DOHH2 (cell line): ENCODE results near the gene FBXW12.

ENCODE experiments used
- CTCF ChIP-seq: fragments of 200-600 bp; sonication (generic); IDR thresholded peaks from one replicate; pipeline ENCODE4 v1.5.1; 2014; ENCODE audit warnings: antibody characterized with exemption, mild to moderate bottlenecking, low read depth, low read length; ENCODE audit not compliant: poor library complexity, severe bottlenecking
- EZH2phosphoT487 ChIP-seq: fragments of 200-600 bp; sonication (generic); IDR thresholded peaks from 2 replicates; pipeline ENCODE4 v1.6.1; 2017; ENCODE audit warnings: borderline replicate concordance, mild to moderate bottlenecking, antibody characterized with exemption, low read length, moderate library complexity, mixed read lengths

DNA sequence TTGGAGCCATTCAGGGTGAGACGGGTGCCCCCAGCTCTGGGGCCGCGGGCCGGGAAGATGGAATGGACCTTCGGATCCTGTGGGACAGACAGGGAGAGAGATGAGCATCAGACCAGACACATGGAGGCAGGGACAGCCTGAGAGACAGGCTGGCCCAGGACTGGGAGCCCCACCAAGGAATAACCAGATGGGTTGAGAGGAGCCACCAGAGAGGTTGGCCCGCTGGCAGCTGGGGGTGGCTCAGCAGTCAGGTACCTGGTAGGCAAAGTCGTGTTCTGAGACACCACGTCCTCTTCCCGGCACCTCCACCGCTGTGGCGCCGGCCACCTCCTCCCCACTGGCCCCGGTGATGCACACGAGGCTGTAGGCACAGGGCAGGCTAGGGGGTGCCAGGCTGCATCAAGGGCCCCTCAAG is 44.1 kb downstream of the FBXW12 start:
- no peak for TF ChIP-seq CTCF
- no peak for TF ChIP-seq EZH2phosphoT487
